ENCODE results near the gene UBE2D3.

DNA sequence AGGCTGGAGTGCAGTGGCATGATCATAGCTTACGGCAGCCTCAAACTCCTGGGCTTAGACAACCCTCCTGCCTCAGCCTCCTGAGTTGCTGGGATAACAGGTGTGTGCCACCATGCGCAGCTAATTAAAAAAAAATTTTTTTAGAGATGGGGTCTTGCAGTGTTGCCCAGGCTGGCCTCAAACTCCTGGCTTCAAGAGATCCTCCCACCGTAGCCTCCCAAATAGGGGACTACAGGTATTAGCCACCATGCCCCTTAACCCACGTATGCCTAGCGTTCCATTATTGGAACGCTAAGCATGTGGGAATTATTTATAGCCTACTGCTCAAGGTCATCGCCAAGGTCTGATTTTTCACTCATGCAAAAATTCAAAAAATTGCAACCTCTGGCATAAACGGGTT is 20.3 kb upstream of the UBE2D3 start:
- TF ChIP-seq, protein P1, sequence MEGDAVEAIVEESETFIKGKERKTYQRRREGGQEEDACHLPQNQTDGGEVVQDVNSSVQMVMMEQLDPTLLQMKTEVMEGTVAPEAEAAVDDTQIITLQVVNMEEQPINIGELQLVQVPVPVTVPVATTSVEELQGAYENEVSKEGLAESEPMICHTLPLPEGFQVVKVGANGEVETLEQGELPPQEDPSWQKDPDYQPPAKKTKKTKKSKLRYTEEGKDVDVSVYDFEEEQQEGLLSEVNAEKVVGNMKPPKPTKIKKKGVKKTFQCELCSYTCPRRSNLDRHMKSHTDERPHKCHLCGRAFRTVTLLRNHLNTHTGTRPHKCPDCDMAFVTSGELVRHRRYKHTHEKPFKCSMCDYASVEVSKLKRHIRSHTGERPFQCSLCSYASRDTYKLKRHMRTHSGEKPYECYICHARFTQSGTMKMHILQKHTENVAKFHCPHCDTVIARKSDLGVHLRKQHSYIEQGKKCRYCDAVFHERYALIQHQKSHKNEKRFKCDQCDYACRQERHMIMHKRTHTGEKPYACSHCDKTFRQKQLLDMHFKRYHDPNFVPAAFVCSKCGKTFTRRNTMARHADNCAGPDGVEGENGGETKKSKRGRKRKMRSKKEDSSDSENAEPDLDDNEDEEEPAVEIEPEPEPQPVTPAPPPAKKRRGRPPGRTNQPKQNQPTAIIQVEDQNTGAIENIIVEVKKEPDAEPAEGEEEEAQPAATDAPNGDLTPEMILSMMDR (conservative IDR thresholded peaks at IDR 0.05 in 1 of 2, IDR thresholded peaks at IDR 0.05 in 1 of 2; ENCODE audit: low read depth in 1 of 2, low read length in 2 of 2) = no peak
- TF ChIP-seq EZH2 (IDR thresholded peaks at IDR 0.05; ENCODE audit: low read length, missing control alignments) = no peak
